Omental fat pad (tissue), 4 donors: ENCODE measurements around the gene OR5AU1. TPM values are rescaled to one million over a fixed set of nuclear protein-coding genes. Genes with fewer than 3 reads are reported as not detected.

Experiments used
- ATAC-seq: fragments of 150-250 bp; one replicate; pipeline ENCODE4 v1.9.1; 2016; ENCODE audit warnings: mild to moderate bottlenecking, moderate library complexity; ENCODE audit not compliant: low FRiP score
- DNase-seq: peaks from one replicate; pipeline ENCODE4 v3.0.0-alpha.2; 2019; ENCODE audit warnings: low spot score
- total RNA-seq, 4 donors: library from RNA; depleted of rRNA; stranded (reverse); fragments of >200 nt; gene quantifications; one replicate each; pipeline ENCODE4 v1.1.0, GENCODE V29; 2016
- TF ChIP-seq, protein P1 (sequence below), 3 donors: fragments of 450-650 bp; IDR thresholded peaks; one replicate each; pipeline ENCODE4 v1.5.1; 2016 to 2017; ENCODE audit warnings: antibody characterized with exemption in 3 of 3, mild to moderate bottlenecking in 3 of 3, moderate library complexity in 2 of 3

OR5AU1 gene
- under 1 TPM in 1 of 4 donors, not detected in 3; 0.09 TPM for total RNA-seq

DNA sequence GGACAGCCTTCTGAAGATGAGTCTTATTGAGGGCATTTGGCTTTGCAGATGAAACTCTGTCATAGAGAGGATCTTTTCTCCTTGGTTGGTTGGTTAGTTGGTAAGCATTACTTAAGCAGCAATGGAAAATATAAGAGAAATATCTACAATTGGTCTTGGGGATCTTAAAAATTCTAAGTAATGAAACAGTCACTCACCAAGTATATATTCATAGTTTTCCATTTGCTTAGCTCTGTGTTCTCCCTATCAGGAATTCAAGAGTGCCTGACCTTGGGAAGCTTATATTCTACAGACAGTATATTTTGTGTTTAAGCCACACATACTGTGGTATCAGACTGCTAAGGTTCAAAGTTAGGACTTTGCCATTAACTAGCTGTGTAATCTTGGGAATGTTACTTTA is at the start of gene OR5AU1:
Gene OR5AU1 (minus strand): TSS at position 101 of the 400 bp plus-strand sequence. CDS start 191 bp downstream, outside the sequence.
- TF ChIP-seq, protein P1, sequence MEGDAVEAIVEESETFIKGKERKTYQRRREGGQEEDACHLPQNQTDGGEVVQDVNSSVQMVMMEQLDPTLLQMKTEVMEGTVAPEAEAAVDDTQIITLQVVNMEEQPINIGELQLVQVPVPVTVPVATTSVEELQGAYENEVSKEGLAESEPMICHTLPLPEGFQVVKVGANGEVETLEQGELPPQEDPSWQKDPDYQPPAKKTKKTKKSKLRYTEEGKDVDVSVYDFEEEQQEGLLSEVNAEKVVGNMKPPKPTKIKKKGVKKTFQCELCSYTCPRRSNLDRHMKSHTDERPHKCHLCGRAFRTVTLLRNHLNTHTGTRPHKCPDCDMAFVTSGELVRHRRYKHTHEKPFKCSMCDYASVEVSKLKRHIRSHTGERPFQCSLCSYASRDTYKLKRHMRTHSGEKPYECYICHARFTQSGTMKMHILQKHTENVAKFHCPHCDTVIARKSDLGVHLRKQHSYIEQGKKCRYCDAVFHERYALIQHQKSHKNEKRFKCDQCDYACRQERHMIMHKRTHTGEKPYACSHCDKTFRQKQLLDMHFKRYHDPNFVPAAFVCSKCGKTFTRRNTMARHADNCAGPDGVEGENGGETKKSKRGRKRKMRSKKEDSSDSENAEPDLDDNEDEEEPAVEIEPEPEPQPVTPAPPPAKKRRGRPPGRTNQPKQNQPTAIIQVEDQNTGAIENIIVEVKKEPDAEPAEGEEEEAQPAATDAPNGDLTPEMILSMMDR (IDR thresholded peaks at IDR 0.05), result no peak
- no peak for DNase-seq
- no peak for ATAC-seq

DNA sequence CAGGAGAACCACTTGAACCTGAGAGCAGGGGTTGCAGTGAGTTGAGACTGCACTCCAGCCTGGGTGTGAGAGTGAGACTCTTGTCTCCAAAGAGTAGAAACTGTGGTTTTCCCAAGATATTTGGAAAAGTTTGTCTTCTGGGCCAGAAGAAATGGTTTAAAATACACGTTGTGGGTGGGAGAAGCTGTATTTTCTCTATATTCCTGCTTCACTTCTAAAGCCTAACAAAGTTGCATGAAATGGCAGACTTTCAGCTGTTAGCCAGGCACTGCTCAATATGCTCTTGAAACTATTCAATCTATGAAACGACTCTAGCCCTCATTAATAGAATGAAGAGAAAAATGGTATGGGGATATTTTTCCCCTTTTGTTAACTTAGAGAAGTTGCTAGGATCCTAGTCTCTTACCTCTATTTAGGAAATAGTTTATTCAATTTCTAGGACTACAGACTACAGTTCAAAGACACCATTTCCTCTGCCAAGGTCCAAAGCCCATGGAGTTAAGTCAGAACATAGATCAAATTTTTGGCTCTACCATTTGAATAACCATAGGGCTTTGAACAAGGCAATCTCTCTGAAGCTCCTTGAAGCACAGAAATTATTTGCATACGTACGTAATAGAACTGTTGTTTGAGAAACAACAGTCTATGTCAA is 49.3 kb upstream of the OR5AU1 start:
- TF ChIP-seq, protein P1 (IDR thresholded peaks at IDR 0.05), result no peak
- no peak for DNase-seq

DNA sequence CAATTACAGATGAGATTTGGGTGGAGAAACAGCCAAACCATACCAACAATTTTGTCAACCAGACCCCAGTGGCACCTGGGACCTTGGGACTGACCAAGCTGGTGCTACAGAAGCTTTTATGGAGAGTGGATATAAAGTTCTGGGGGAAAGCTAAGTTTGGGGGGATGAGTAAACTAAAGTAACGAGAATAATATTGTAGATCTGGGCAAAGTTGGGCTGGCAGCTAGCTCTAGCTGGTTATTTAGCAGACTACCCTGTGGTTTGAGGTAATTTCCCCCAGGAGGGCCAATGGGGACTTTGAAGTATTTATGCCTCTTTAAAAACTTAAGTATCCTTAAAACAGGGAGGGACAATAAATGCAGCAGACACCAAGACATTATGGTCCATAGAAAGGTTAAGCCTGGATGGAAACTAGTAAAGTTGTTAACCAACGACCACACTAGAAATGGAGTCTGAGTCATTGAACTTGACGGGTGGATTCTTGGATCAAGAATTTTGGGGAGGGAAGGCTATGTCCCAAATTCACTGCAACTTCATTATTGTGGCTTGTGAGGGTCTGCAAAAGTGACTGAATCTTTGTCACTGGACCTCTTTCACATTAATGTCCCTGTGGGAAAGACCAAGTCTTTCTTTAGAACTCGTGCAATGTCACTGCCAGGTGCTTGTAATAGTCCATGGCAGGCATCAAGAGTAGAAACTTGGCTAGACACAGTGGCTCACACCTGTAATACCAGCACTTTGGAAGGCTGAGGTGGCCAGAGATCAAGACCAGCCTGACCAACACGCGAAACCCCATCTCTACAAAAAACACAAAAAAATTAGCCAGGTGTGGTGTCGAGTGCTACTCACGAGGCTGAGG is 48.5 kb upstream of the OR5AU1 start:
- TF ChIP-seq, protein P1 (IDR thresholded peaks at IDR 0.05), result no peak
- DNase-seq (no peak), ATAC-seq (no peak)

More for the DNA sequence above, 49.3 kb upstream of the OR5AU1 start:
- ATAC-seq, result no peak

DNA sequence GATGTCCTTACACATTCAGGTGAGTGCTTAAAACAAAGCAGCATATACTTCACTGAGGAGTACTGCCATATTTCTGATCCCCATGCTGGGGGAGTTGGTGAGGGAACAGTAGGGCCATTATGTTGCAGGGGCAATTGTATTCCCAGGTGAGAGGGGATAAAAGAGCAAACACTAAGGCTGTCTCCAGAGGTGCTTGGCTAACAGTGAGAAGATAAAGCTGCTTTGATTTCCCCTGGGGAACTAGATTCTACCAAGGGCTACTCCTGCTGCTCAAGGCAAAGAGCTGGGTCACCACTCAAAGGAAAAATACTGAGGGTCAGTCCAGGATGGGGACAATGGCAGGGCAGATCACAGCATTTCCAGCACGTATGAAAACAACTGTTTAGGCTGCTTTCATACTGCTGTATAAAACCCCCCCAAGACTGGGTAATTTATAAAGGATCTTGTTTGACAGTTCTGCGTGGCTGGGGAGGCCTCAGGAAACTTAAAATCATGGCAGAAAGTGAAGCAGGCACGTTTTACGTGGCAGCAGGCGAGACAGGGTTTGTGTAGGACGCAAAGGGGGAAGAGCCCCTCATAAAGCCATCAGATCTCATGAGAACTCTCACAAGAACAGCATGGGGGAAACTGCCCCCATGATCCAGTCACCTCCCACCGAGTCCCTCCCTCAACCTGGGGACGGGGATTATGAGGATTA is 47.8 kb upstream of the OR5AU1 start:
- ATAC-seq (no peak), DNase-seq (no peak)
- TF ChIP-seq, protein P1 (IDR thresholded peaks at IDR 0.05), result no peak

DNA sequence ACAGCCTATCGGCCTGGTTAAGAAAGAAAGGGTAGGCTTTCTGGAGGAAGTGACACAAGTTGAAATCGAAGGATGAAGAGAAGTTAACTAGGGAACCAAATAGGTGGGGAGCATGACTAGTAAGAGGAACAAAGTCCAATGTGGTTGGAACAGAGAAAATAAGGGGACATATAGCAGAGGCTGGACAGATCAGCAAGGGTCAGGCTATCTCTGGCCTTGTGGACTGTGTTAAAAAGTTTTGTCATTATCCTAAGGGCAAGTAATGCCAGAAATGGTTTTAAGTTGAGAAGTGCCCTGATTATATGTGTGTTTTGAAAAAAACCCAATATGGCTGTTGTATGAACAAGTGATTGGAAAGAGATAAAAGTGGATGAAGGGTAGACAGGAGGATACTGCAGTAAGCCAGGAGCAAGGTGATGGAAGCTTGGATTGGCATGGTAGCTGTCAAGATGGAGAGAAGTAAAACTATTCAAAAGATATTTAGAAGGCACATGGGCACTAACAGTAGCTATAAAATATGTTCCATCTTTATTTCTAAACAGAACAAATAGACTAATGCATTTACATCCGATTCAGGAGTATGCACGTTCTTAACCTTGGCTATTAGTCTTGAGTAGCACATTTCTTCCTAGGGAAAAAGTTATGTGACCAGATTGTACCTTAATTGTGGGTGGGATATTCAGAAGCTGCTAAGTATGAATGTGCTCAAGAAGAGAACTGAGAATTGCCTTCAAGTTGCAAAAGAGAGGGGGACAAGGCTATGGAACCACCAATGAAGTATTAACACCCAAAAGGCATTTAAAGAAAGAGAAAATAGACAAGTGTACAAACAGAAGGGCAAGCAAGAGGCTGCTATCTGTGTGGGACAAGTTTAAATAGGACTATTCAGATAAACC is 46.8 kb upstream of the OR5AU1 start:
- TF ChIP-seq, protein P1 (IDR thresholded peaks at IDR 0.05), result no peak
- ATAC-seq (no peak), DNase-seq (no peak)

DNA sequence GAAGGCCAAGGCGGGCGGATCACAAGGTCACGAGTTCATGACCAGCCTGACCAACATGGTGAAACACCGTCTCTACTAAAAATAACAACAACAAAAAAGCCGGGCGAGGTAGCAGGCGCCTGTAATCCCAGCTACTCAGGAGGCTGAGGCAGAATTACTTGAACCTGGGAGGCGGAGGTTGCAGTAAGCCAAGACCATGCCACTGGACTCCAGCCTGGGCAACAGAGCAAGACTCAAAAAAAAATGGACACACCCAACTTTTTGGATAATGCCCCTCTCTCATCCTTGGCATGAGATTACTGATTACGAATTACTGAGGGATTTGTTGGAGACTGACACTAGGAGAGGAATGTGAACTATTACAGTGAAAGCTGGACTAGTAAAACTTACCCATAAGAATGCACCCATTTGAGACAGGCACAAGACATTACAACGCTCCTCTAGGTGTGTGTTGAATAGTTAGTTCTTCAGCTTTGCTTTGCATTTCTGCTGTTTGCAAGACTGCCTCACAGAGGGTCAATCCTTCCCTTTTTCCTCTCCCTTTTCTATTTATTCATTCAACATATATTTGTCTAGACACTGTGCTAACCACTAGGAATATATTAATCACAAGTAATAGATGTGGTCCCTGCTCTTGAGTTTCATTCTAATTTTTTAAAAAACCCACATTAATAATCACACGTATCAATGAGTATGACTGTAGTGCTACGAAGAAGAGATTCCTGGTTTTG is 46.0 kb upstream of the OR5AU1 start:
- DNase-seq (no peak), ATAC-seq (no peak)
- TF ChIP-seq, protein P1 (IDR thresholded peaks at IDR 0.05), result no peak
